NCI-H2029 treated with DMSO at 0.1 percent for 48 hours (cell line): ENCODE measurements around the gene NCOA7.
"Not testable (repeated sequence)": the region's sequence is repeated elsewhere in the genome, so short reads cannot be mapped to it uniquely, and the experiment has no call there.

Experiments used
- DNase-seq: peaks from one replicate; lab custom pipeline; 2025; lab: John Stamatoyannopoulos, UW

NCOA7 gene

GRCh38 chr6:125836466-125836865 is 45.7 kb downstream of the NCOA7 start:
- no peak for DNase-seq

- no peak for DNase-seq
Observed at GRCh38 chr6:125839471-125839870, 48.7 kb downstream of the NCOA7 start.

- no peak for DNase-seq
Observed at GRCh38 chr6:125839879-125840278, 49.1 kb downstream of the NCOA7 start.

GRCh38 chr6:125841356-125842090 is 50.8 kb downstream of the NCOA7 start:
- DNase-seq = no peak

- DNase-seq = no peak
Observed at GRCh38 chr6:125842091-125842626, 51.4 kb downstream of the NCOA7 start.

GRCh38 chr6:125843593-125843992 is 52.8 kb downstream of the NCOA7 start:
- DNase-seq = no peak

- no peak for DNase-seq
Observed at GRCh38 chr6:125844989-125845388, 54.2 kb downstream of the NCOA7 start.

GRCh38 chr6:125846292-125847024 is 55.7 kb downstream of the NCOA7 start:
- no peak for DNase-seq

GRCh38 chr6:125848286-125848685 is 57.5 kb downstream of the NCOA7 start:
- not testable (repeated sequence) for DNase-seq

GRCh38 chr6:125850361-125850760 is 59.6 kb downstream of the NCOA7 start:
- DNase-seq = no peak

- no peak for DNase-seq
Observed at GRCh38 chr6:125852587-125852986, 61.8 kb downstream of the NCOA7 start.

- DNase-seq = no peak
Observed at GRCh38 chr6:125853168-125853567, 62.4 kb downstream of the NCOA7 start.

- peak; percentile 67 for DNase-seq
Observed at GRCh38 chr6:125853756-125854155, 63.0 kb downstream of the NCOA7 start.

- DNase-seq = no peak
Observed at GRCh38 chr6:125854355-125854754, 63.6 kb downstream of the NCOA7 start.

- no peak for DNase-seq
Observed at GRCh38 chr6:125855783-125856182, 65.0 kb downstream of the NCOA7 start.

GRCh38 chr6:125857846-125858245 is 67.1 kb downstream of the NCOA7 start:
- no peak for DNase-seq

- DNase-seq = peak; percentile 66
Observed at GRCh38 chr6:125858427-125859320, 67.9 kb downstream of the NCOA7 start.

GRCh38 chr6:125859727-125860126 is 69.0 kb downstream of the NCOA7 start:
- DNase-seq = no peak

GRCh38 chr6:125863023-125863422 is 72.3 kb downstream of the NCOA7 start:
- DNase-seq = peak; percentile 48

GRCh38 chr6:125865015-125865414 is 74.3 kb downstream of the NCOA7 start:
- DNase-seq = no peak

- DNase-seq = no peak
Observed at GRCh38 chr6:125866433-125866832, 75.7 kb downstream of the NCOA7 start.

GRCh38 chr6:125867483-125867942 is 76.8 kb downstream of the NCOA7 start:
- peak; percentile 91 for DNase-seq
